Body of pancreas (tissue), 4 donors: ENCODE measurements around the gene HNRNPR.
"Not testable (repeated sequence)": the region's sequence is repeated elsewhere in the genome, so short reads cannot be mapped to it uniquely, and the experiment has no call there.

Experiments used
- CTCF ChIP-seq, 7 experiments: fragments of 450-650 bp in 4 of 7; fragments of 200-600 bp in 3 of 7; sonication (generic) in 3 of 7; IDR thresholded peaks; one replicate each; pipeline ENCODE4 v1.5.1; 2016 to 2019; ENCODE audit warnings: antibody characterized with exemption in 7 of 7
- POLR2A ChIP-seq, 3 donors: fragments of 450-650 bp; IDR thresholded peaks; one replicate each; pipeline ENCODE4 v1.6.1; 2016; ENCODE audit warnings: antibody characterized with exemption in 3 of 3, mild to moderate bottlenecking in 2 of 3

- not testable (repeated sequence) for TF ChIP-seq CTCF, POLR2A (IDR thresholded peaks at IDR 0.05)
Measured at GRCh38 chr1:23258082-23258481, 86.0 kb downstream of the HNRNPR start.
